Measurements from ENCODE around the gene DOK6.
A peak's percentile ranks its signal among the peaks of the same experiment; 100 is the strongest.

DOK6 gene

DNA sequence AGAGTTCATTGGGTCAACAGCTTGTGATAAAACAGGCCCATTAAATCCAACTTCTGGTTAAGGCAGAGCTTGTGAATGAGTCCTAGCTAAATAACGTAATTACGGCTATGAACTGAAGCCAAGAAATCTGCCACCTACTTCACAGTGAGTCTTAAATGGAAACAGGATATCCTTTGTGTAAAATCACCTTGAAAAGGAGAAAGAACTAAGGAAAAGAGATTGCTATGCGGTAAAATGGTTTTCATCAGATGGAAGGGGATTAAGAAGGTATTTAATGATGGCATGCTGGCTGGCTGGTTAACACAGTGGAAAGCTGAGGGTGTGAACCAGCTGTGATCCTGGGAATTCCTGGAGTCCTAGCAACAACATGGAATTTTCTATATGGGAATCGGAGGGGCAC, 156.6 kb downstream of the DOK6 start:
- no peak for DNase-seq

DNA sequence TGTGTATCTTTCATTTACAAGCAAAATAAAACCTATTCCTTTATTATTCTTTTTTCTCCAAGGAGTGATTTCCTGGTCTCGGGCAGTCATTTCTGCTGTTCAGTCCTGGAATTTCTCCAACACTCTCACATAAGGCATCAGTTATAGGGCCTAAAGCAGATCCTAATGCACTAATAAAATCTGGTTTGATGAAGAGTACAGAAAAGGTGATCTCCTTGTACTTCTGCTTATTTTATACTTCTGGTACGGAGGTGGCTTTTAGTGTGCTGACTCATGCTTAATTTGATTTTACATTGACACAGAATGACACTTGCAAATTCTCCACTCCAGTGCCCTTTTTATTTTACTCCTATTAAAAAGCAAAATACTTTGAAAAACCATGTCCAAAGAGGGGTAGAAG, 157.4 kb downstream of the DOK6 start:
- DNase-seq: peak; percentile 13

DNA sequence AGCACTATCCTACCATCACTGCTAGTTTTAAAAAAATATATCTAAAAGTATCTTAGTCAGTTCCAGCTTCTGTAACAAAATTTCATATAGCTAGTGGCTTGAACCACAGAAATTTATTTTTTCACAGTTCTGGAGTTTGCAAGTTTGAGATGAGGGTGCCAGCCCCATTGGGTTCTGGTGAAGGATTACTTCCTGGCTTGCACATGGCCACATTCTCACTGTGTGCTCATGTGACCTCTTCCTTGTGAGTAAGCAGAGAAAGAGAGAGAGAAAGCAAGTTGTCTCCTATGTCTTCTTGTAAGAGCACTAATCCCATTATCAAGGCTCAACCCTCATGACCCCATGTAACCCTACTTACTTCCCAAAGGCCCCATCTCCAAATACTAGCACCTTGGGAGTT, 158.9 kb downstream of the DOK6 start:
- no peak for DNase-seq

DNA sequence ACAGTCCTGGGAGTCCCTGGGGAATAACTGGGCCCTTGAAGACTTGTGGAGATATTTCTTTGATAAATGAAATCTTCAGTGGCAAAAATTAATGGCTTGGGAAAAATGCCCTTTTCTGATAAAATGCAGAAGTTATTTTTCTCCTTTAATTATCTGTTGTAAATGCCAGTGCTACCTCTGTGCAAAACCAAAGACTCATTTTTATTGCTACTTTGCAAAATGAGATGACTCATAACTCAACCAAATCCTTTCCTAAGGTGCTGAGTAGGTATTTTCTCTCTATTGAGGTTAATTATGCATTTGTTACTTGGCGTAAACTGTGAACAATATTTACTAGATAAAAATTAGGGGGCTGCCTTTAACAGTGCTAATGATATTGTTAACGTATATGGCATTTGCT, 163.9 kb downstream of the DOK6 start:
- DNase-seq: no peak

GRCh38 chr18:69567813-69568488, 167.3 kb downstream of the DOK6 start:
- peak; percentile 5 for DNase-seq

GRCh38 chr18:69569133-69569532, 168.4 kb downstream of the DOK6 start:
- no peak for DNase-seq

DNA sequence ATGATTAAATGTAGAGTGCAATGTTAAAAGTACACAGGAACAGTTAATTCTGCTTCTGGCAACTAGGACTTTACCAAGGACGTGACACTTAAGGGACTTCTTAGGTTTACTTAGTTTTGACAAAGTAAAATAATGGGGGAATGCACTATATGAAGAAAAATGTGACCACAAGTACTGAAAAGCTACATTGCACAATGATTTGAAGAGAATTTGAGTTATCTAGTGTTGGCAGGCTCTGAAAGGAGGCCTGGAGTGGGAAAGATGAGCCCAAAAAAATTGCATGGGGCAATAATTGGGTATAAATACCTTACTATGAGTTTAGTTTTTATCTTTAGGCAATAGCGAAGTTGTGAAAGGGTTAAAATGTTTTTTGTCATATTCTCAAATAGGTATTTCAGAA, 173.7 kb downstream of the DOK6 start:
- DNase-seq: peak; percentile 30

- peak; percentile 84 for DNase-seq
Observed at GRCh38 chr18:69580107-69580506, 179.4 kb downstream of the DOK6 start.

DNA sequence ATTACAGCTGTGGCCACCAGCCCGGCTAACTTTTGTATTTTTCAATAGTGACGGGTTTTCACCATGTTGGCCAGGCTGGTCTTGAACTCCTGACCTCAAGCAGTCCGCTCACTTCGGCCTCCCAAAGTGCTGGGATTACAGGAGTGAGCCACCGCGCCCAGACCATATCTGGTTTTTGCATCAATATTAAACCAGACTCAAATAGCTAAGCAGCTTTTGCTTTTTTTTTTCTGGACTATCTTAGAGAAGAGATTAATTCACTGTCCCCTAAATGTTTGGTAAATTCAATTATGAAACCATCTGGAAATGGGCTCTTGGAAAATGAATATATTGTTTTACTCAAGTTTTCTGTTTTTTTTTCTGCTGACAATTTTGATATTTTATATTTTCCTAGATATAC, 183.7 kb downstream of the DOK6 start:
- DNase-seq: no peak

DNA sequence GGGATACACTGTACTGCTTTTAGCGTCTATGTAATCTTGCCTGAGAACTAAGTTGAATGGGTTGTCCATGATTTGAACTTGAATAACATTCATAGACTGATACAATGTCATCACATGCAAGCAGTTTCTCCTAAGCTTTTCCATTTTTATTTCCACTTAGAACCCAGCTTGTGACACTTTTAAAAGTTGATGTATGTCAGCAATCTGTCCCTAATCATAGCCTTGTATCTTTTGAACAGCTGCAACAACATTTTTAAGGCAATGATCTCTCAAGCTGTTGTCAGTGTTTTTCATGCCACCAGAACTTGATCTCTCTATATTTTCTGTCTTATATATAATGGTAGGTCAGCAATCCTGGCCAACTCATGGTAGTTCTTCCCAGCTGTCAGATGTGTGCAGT, 185.0 kb downstream of the DOK6 start:
- DNase-seq: no peak

- DNase-seq: no peak
Observed at GRCh38 chr18:69586537-69586936, 185.8 kb downstream of the DOK6 start.

DNA sequence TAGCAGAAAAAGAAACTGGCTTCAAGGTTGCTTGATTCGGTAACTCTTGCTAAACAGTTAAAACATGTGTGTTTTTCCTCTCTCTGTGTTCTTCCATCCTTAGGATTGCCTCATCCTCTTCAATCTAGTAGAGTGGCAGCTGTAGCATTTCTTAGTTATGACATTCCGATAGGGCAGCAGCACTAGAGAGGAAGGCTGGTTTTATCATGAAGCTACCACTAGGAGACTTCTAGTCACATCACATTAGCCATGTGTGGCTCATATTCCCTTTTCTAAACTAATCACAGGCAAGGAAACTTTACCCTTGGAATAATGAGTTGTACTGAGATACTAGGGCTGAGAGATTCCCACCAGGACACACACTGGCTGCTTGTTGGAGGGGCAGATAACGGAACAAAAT, 187.6 kb downstream of the DOK6 start:
- peak; percentile 14 for DNase-seq

DNA sequence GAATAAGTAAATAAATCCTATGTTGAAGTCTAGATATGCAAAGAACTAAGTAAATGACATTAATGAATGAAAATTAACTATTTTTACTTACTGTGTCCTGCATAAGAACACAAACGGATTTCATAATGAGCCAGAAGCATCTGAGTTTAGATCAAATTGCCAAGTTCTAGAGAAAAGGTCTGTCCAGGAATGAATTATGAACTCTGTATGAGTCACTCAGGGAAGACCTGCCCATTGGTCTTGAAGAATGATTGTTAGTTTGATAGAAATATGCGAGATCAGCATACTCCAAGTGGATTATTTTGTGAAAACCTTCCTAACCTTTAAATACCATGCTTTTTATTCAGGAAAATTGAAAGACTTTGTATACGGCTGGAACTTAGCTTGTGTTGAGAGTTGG, 189.5 kb downstream of the DOK6 start:
- DNase-seq: no peak

DNA sequence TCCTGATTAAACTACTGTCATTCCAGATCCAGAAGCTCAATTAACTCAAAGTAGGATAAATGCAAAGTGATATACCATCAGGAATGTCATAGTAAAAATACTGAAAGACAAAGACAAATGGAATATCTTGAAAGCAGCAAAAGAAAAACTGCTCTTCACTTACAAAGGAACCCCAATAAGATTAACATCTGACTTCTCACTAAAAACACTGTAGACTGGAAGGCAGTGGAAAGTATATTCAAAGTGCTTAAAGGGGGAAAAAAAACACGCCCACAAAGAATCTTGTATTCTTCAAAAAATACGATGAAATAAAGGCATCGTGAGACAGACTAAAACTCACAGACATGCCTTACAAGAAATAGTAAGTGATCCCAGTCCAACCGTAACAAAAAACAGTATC, 195.7 kb downstream of the DOK6 start:
- DNase-seq: peak; percentile 23

GRCh38 chr18:69597561-69597960, 196.9 kb downstream of the DOK6 start:
- no peak for DNase-seq

- DNase-seq: no peak
Observed at GRCh38 chr18:69599377-69599776, 198.7 kb downstream of the DOK6 start.

DNA sequence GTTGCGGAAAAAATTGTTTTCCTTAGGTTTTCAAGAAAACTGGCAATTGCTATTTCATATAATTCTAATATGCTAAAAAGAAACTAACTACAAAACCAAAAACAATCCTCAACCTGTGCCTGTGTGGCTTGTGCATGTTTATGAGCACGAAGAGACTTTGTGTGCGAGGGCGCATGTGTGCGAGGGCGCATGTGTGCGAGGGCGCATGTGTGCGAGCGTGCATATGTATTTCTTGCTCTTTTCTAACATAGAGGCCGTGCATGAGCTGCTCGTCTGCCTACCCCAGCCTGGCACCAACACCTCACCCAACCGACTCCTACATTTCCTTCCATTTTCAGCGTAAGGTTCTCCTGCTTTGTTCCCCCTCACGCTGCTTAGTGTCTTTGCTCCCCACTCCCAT, 211.6 kb downstream of the DOK6 start:
- no peak for DNase-seq

- DNase-seq: no peak
Observed at GRCh38 chr18:69616114-69616513, 215.4 kb downstream of the DOK6 start.

GRCh38 chr18:69617408-69617807, 216.7 kb downstream of the DOK6 start:
- DNase-seq: no peak

DNA sequence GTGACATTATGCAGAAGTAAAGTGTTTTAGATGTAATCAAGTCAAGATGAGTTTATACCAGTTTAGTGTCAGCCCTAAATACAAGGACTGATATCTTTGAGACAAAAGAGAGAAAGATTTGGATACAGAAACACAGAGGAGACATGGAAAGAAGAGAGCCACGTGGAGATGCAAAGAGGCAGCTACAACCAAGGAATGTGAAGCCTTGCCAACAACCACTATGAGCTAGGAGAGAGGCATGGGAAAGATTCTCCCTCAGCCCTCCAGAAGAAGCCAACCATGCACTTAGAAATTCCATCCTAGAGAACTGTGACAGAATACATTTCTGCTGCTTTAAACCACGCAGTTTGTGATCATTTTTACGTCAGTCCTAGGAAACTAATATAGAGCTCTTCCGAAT, 217.2 kb downstream of the DOK6 start:
- DNase-seq: no peak

DNA sequence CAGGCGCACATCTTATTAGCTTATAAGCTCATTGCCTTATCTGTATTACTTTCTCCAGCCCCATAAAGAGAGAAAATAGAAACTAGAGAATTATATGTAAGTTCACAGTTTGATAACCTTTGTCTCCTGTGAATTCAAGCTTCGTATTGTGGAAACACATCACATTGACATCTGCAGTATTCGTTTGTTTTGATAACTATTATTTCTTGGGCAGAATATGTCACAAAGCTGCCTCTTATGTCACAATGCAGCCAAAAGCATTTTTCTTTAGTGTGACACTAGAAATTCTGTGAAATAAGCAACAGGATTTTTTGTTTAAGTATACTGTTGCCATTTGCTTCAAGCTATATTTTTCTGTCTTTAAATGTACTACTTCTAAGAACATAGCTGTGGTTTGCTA, 221.5 kb downstream of the DOK6 start:
- no peak for DNase-seq

DNA sequence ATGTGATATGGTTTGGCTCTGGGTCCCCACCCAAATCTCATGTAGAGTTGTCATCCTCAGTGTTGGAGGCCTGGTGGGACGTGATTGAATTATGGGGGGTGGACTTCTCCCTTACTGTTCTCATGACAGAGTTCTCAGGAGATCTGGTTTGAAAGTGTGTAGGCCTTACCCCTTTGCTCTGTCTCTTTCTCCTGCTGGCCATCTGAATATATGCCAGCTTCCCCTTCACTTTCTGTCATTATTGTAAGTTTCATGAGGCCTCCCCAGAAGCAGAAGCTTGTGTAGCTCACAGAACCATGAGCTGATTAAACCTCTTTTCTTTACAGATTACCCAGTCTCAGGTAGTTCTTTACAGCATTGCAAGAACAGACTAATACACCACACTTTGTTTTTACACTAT, 222.3 kb downstream of the DOK6 start:
- DNase-seq: no peak

DNA sequence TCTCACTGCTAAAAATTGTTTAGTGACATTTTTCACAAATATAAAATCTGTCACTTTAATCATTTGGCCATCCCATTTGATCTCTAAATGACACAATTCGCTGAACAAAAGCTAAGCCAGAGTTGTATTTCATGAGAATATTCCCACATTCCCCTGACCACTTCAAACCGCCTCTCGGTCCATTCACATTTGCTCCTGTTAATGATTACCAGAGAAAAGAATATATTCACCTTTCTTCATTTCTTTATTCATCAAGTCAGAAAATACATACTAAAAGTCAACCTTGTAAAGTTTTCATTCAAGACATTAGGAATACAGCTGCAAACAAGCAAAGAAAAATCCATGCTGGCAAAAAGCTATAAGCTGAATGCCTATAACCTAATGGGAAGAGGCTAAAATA, 225.5 kb downstream of the DOK6 start:
- DNase-seq: no peak

GRCh38 chr18:69626643-69627242, 226.1 kb downstream of the DOK6 start:
- no peak for DNase-seq

GRCh38 chr18:69628774-69629359, 228.2 kb downstream of the DOK6 start:
- no peak for DNase-seq

All from OCI-M1 (cell line).